ENCODE measurements around the gene FNBP1L. TPM values are rescaled to one million over a fixed set of nuclear protein-coding genes. Genes with fewer than 3 reads are reported as not detected.
A peak's percentile ranks its signal among the peaks of the same experiment; 100 is the strongest.

FNBP1L gene
- total RNA-seq, 1 donor from 2014 or later = 107 TPM

- Mint-ChIP-seq H3K4me3 (ENCODE audit: unreplicated experiment) (no peak overlapping the region), H3K27me3 (ENCODE audit: unreplicated experiment) (peaks cover 2% of the 10 kb centered on the region), H3K27ac (ENCODE audit: unreplicated experiment) (no peak overlapping the region), H3K36me3 (ENCODE audit: low read depth, unreplicated experiment) (peaks cover 11% of the 10 kb centered on the region), H3K4me1 (ENCODE audit: unreplicated experiment) (peaks cover 27% of the 10 kb centered on the region), H3K9me3 (ENCODE audit: unreplicated experiment) (no peaks in the 10 kb centered on the region)
- TF ChIP-seq CTCF (IDR thresholded peaks at IDR 0.05; ENCODE audit: unreplicated experiment) = no peak
- DNase-seq (ENCODE audit: low spot score) = no peak
Observed at GRCh38 chr1:93499533-93499932, 51.6 kb downstream of the FNBP1L start.

GRCh38 chr1:93500275-93500674 is 52.4 kb downstream of the FNBP1L start:
- Mint-ChIP-seq H3K36me3 (ENCODE audit: low read depth, unreplicated experiment) (peaks cover 18% of the 10 kb centered on the region), H3K4me1 (ENCODE audit: unreplicated experiment) (peaks cover 34% of the 10 kb centered on the region), H3K9me3 (ENCODE audit: unreplicated experiment) (no peaks in the 10 kb centered on the region), H3K27me3 (ENCODE audit: unreplicated experiment) (peaks cover 2% of the 10 kb centered on the region), H3K27ac (ENCODE audit: unreplicated experiment) (peak overlapping the region; percentile 24), H3K4me3 (ENCODE audit: unreplicated experiment) (no peak overlapping the region)
- DNase-seq (ENCODE audit: low spot score) = no peak
- no peak for TF ChIP-seq CTCF (IDR thresholded peaks at IDR 0.05; ENCODE audit: unreplicated experiment)

DNA sequence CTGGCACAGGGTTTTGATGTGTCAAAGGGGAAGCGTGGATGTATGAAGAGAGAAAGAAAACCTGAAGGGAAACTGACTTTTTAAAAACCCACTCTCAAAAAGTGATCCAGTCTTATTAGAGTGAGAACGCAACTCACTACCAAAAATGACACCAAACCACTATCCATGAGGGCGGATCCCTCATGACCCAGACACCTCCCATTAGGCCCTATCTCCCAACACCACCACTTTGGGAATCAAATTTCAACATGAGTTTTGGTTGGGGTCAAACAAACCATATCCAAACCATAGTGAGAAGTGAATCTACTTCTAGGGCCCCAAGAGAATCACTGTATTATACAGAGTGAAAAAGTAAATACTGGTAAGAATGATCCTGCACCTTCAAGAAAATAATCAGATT is 53.5 kb downstream of the FNBP1L start:
- Mint-ChIP-seq H3K9me3 (ENCODE audit: unreplicated experiment) (no peaks in the 10 kb centered on the region), H3K36me3 (ENCODE audit: low read depth, unreplicated experiment) (peaks cover 21% of the 10 kb centered on the region), H3K4me1 (ENCODE audit: unreplicated experiment) (peaks cover 36% of the 10 kb centered on the region), H3K27ac (ENCODE audit: unreplicated experiment) (no peak overlapping the region), H3K27me3 (ENCODE audit: unreplicated experiment) (peaks cover 2% of the 10 kb centered on the region), H3K4me3 (ENCODE audit: unreplicated experiment) (no peak overlapping the region)
- no peak for DNase-seq (ENCODE audit: low spot score)
- TF ChIP-seq CTCF (IDR thresholded peaks at IDR 0.05; ENCODE audit: unreplicated experiment) = no peak

GRCh38 chr1:93501829-93502369 is 54.0 kb downstream of the FNBP1L start:
- Mint-ChIP-seq H3K36me3 (ENCODE audit: low read depth, unreplicated experiment) (peaks cover 21% of the 10 kb centered on the region), H3K27ac (ENCODE audit: unreplicated experiment) (no peak overlapping the region), H3K27me3 (ENCODE audit: unreplicated experiment) (peaks cover 2% of the 10 kb centered on the region), H3K9me3 (ENCODE audit: unreplicated experiment) (no peaks in the 10 kb centered on the region), H3K4me3 (ENCODE audit: unreplicated experiment) (peak overlapping the region; percentile 11), H3K4me1 (ENCODE audit: unreplicated experiment) (peaks cover 36% of the 10 kb centered on the region)
- TF ChIP-seq CTCF (IDR thresholded peaks at IDR 0.05; ENCODE audit: unreplicated experiment) = no peak
- DNase-seq (ENCODE audit: low spot score) = no peak

DNA sequence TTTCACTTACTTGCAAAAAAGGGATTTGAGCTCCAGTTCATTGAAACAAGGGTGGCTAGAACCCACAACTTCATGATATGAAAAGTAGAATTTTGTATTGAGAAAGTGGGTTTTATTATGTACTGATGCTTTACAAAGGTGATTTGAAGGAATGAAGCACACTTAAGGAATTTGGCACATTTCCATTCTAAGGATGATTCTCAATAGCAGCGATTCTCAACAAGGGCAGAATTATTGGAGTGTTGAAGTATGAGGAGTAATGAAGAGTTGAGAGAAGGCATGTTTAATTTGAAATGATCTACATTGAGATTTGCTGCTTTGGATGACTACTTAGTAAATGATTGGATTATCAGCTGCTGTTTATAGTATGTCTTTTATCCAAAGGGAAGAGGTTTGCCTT is 54.7 kb downstream of the FNBP1L start:
- no peak overlapping the region for H3K27ac Mint-ChIP-seq (ENCODE audit: unreplicated experiment)

More for the DNA sequence above, 54.7 kb downstream of the FNBP1L start:
- Mint-ChIP-seq H3K4me3 (ENCODE audit: unreplicated experiment) (no peak overlapping the region), H3K36me3 (ENCODE audit: low read depth, unreplicated experiment) (peaks cover 27% of the 10 kb centered on the region), H3K27me3 (ENCODE audit: unreplicated experiment) (peaks cover 2% of the 10 kb centered on the region), H3K9me3 (ENCODE audit: unreplicated experiment) (no peaks in the 10 kb centered on the region), H3K4me1 (ENCODE audit: unreplicated experiment) (peaks cover 36% of the 10 kb centered on the region)
- no peak for DNase-seq (ENCODE audit: low spot score)
- TF ChIP-seq CTCF (IDR thresholded peaks at IDR 0.05; ENCODE audit: unreplicated experiment) = no peak

All from endothelial cell (in vitro differentiated cells).